G401 (cell line): ENCODE data around the gene OAS1. TPM values are rescaled to one million over a fixed set of nuclear protein-coding genes. Genes with fewer than 3 reads are reported as not detected.

Experiments used
- DNase-seq: peaks from one replicate; pipeline ENCODE4 v3.0.0-alpha.2; 2015; ENCODE audit warnings: low spot score
- in situ Hi-C: cut with HindIII; loops from 2 replicates; pipeline ENCODE4 v1.10.0; 2016; ENCODE audit warnings: low sequenced_read_pairs, mixed read lengths
- total RNA-seq: library from RNA; depleted of rRNA; stranded (reverse); fragments of >200 nt; shearing (Covaris generic); gene quantifications from 2 replicates; pipeline ENCODE4 v1.2.3, GENCODE V29; 2014; rRNA removed

OAS1 gene
- total RNA-seq, 1 experiment from 2014 or later: not detected

- no peak for DNase-seq
- in situ Hi-C loops: no loop called here
These were observed 54.3 kb downstream of the OAS1 start for GRCh38 chr12:112961074-112961473.

- in situ Hi-C loops: no loop called here
- no peak for DNase-seq
These were observed 54.8 kb downstream of the OAS1 start for GRCh38 chr12:112961536-112961935.

GRCh38 chr12:112962561-112962960 lies 55.8 kb downstream of the OAS1 start:
- DNase-seq: no peak
- in situ Hi-C loops: no loop called here

- peak; percentile 40 for DNase-seq
- in situ Hi-C loops: no loop called here
These were observed 56.6 kb downstream of the OAS1 start for GRCh38 chr12:112963227-112963861.

GRCh38 chr12:112964067-112964670 lies 57.4 kb downstream of the OAS1 start:
- peak; percentile 33 for DNase-seq
- in situ Hi-C loops: no loop called here

- in situ Hi-C loops: no loop called here
- no peak for DNase-seq
These were observed 58.2 kb downstream of the OAS1 start for GRCh38 chr12:112964915-112965314.

- in situ Hi-C loops: no loop called here
- no peak for DNase-seq
These were observed 58.9 kb downstream of the OAS1 start for GRCh38 chr12:112965643-112966042.

GRCh38 chr12:112967306-112967705 lies 60.5 kb downstream of the OAS1 start:
- no peak for DNase-seq
- in situ Hi-C loops: no loop called here

- no peak for DNase-seq
- in situ Hi-C loops: no loop called here
These were observed 61.1 kb downstream of the OAS1 start for GRCh38 chr12:112967858-112968257.

Other genes with a start within 250 kb of the OAS1 start
- not detected in 2 replicates for gene RPH3A, start 115.2 kb upstream of the OAS1 start, total RNA-seq
- gene OAS3, start 31.5 kb downstream of the OAS1 start, total RNA-seq: 0.74 and 1.8 TPM in 2 replicates
- not detected in 2 replicates for gene OAS2, start 71.6 kb downstream of the OAS1 start, total RNA-seq
- 5.6 and 5.8 TPM in 2 replicates for gene DTX1, start 149.8 kb downstream of the OAS1 start, total RNA-seq
- 3.1 and 3.3 TPM in 2 replicates for gene RASAL1, start 228.8 kb downstream of the OAS1 start, total RNA-seq
- gene CFAP73, start 242.8 kb downstream of the OAS1 start, total RNA-seq: not detected in 2 replicates